Activated effector memory CD4-positive, alpha-beta T cell treated with Interleukin-2 at 50 U/mL for 16 hours (primary cell): ENCODE data around the gene PHYH.
"Not testable (repeated sequence)": the region's sequence is repeated elsewhere in the genome, so short reads cannot be mapped to it uniquely, and the experiment has no call there.

Experiments used
- DNase-seq: peaks from one replicate; pipeline ENCODE4 v3.0.0-alpha.2; 2020

The PHYH gene

GRCh38 chr10:13319166-13319565 is 19.3 kb upstream of the PHYH start:
- no peak for DNase-seq

- DNase-seq: no peak
Measured at GRCh38 chr10:13317474-13317873, 17.6 kb upstream of the PHYH start.

GRCh38 chr10:13316635-13317311 is 16.9 kb upstream of the PHYH start:
- no peak for DNase-seq

GRCh38 chr10:13315361-13315760 is 15.5 kb upstream of the PHYH start:
- DNase-seq: no peak

GRCh38 chr10:13311177-13311575 is 11.3 kb upstream of the PHYH start:
- no peak for DNase-seq

- no peak for DNase-seq
Measured at GRCh38 chr10:13310518-13311176, 10.8 kb upstream of the PHYH start.

GRCh38 chr10:13309792-13310191 is 9.9 kb upstream of the PHYH start:
- no peak for DNase-seq

- DNase-seq: no peak
Measured at GRCh38 chr10:13308096-13308495, 8.2 kb upstream of the PHYH start.

- DNase-seq: no peak
Measured at GRCh38 chr10:13306103-13306502, 6.2 kb upstream of the PHYH start.

- no peak for DNase-seq
Measured at GRCh38 chr10:13302821-13303555, 3.1 kb upstream of the PHYH start.

- DNase-seq: no peak
Measured at GRCh38 chr10:13298748-13299436, 972 bp downstream of the PHYH start.

GRCh38 chr10:13296476-13296875 is 3.4 kb downstream of the PHYH start:
- DNase-seq: no peak

- no peak for DNase-seq
Measured at GRCh38 chr10:13294784-13295183, 5.1 kb downstream of the PHYH start.

GRCh38 chr10:13291821-13292773 is 7.8 kb downstream of the PHYH start:
- no peak for DNase-seq

- DNase-seq: no peak
Measured at GRCh38 chr10:13291061-13291460, 8.8 kb downstream of the PHYH start.

GRCh38 chr10:13284050-13284449 is 15.8 kb downstream of the PHYH start:
- DNase-seq: no peak

- DNase-seq: not testable (repeated sequence)
Measured at GRCh38 chr10:13282348-13282747, 17.5 kb downstream of the PHYH start.

GRCh38 chr10:13276749-13277365 is 23.0 kb downstream of the PHYH start:
- DNase-seq: no peak

GRCh38 chr10:13276146-13276545 is 23.7 kb downstream of the PHYH start:
- not testable (repeated sequence) for DNase-seq

- DNase-seq: no peak
Measured at GRCh38 chr10:13272164-13272571, 27.7 kb downstream of the PHYH start.

GRCh38 chr10:13271552-13272163 is 28.2 kb downstream of the PHYH start:
- peak; percentile 33 for DNase-seq
